Fibroblast of villous mesenchyme (primary cell): ENCODE measurements around the gene PCSK5. TPM values are rescaled to one million over a fixed set of nuclear protein-coding genes. Genes with fewer than 3 reads are reported as not detected.
A peak's percentile ranks its signal among the peaks of the same experiment; 100 is the strongest.
"Not testable (repeated sequence)": the region's sequence is repeated elsewhere in the genome, so short reads cannot be mapped to it uniquely, and the experiment has no call there.

Experiments
- DNase-seq: peaks from one replicate; pipeline ENCODE4 v3.0.0-alpha.2; 2010; ENCODE audit warnings: low read depth
- H3K4me3 ChIP-seq: 2 replicates; pipeline ENCODE4 v1.5.1; 2011; ENCODE audit warnings: low read depth, mild to moderate bottlenecking, low read length
- total RNA-seq: library from RNA; depleted of rRNA; stranded (reverse); fragments of >200 nt; gene quantifications from 2 replicates; pipeline ENCODE4 v1.2.3, GENCODE V29; 2012
- TF ChIP-seq, protein P1 (sequence below): IDR thresholded peaks from 2 replicates; pipeline ENCODE4 v1.5.1; 2012; ENCODE audit warnings: low read depth, mild to moderate bottlenecking, low read length; ENCODE audit not compliant: insufficient read depth

The PCSK5 gene
- total RNA-seq, 1 donor = 1.7 TPM

DNA sequence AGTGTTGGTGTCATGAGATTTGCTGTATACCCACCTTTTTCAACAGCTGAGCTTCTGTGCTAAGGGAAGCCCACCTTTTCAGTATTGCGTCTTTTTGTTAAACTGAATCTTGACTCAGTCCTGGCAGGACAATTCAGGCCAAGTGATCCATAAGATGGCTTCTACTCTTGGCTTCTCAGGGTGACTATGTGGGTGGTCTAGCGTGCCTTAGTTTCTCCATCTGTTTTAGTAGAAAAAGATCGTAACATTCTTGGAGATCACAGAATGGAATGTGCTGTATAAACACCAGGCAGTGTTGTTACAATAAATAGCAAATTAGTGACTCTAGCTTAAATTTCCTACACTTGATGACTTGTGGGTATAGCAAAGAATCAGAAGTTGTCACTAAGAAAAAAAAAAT is 66.6 kb downstream of the PCSK5 start:
- no peak for DNase-seq
- no peak overlapping the region for H3K4me3 ChIP-seq
- TF ChIP-seq, protein P1, sequence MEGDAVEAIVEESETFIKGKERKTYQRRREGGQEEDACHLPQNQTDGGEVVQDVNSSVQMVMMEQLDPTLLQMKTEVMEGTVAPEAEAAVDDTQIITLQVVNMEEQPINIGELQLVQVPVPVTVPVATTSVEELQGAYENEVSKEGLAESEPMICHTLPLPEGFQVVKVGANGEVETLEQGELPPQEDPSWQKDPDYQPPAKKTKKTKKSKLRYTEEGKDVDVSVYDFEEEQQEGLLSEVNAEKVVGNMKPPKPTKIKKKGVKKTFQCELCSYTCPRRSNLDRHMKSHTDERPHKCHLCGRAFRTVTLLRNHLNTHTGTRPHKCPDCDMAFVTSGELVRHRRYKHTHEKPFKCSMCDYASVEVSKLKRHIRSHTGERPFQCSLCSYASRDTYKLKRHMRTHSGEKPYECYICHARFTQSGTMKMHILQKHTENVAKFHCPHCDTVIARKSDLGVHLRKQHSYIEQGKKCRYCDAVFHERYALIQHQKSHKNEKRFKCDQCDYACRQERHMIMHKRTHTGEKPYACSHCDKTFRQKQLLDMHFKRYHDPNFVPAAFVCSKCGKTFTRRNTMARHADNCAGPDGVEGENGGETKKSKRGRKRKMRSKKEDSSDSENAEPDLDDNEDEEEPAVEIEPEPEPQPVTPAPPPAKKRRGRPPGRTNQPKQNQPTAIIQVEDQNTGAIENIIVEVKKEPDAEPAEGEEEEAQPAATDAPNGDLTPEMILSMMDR = no peak

DNA sequence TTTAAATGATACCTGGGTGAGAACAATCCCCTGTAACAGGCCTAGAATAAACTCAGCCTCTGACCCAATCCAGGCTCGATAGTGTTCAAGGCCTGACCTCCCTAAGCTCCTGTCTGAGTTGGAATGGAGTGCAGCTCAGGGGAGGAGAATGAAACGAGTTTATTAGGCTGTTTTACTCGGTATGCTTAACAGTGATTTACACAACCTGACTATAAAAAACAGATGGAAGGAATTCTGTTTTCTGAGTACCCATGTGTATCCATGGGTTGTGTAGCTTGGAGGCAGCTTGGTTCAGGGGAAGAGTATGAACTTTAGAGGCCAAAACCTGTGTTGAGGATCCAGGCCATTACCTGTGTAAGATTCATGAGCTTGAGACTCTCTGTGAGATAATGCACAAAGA is 67.8 kb downstream of the PCSK5 start:
- H3K4me3 ChIP-seq = no peak overlapping the region
- TF ChIP-seq, protein P1 = no peak
- peak; percentile 40 for DNase-seq

DNA sequence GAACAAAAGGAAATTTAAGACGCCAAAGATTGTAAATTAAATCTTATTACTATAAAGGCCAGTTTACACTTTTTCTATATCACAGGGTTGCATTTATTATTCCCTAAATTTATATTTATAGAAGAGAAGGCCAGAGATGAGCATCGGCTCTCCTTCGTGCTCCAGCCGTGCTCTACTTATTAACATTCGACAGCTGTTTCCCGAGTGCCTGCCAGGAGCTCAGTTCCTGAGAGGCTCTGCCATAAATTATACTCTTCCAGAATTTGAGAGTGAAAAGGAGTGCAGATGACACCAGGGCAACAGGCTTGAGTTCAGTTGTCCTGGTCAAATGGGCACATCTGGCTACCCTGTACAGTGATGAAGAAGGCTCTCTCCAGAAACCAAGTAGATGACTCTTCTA is 70.1 kb downstream of the PCSK5 start:
- H3K4me3 ChIP-seq = no peak overlapping the region
- TF ChIP-seq, protein P1 = no peak
- no peak for DNase-seq

DNA sequence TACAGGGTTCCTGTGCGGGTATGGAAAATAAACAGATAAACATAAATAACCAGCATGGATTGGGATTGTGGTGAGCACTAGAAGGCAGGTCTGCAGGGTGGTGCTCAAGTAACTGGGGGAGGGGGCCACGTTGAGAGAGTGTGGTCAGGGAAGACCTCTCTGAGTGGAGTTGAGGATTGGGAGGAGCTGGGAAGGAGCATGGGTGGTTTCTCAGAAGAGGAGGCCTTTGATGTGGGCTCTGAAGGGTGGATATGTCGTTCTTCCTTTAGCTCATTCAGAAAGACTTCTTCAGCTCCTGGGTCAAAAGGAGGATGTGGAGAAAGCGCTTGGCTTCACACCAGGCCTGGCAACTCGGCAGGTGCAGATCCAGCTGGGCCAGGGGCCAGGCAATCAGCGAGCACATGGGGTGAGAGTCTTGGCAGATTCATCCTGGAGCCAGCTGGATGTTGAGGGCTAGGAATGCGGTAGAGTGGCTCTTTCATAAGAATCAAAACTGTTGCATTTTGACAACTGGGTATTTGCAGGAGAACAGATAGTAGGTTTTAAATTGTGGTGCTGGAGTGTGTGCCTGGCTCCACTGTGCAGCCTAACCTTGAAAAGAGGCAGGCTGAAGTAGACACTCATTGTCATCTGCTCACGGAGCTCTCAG is 71.7 kb downstream of the PCSK5 start:
- TF ChIP-seq, protein P1 = no peak
- no peak for DNase-seq

DNA sequence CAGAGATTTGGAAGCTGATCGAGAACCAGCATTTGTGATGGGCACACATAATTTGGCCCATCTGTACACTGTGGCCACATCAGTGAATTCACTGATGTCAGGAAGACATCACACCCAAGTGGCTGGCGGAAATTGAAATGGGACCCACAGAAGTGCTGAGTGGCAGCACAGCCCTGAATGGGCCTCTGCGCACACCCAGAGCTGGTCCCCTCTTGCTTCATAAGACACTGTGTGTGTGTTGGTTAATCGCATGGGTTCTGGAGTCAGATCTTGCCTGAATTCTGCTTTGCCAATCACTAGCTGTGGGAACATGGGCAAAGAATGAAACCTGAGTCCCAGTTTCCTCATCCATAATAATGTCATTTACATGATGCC is 72.2 kb downstream of the PCSK5 start:
- H3K4me3 ChIP-seq = no peak overlapping the region
- TF ChIP-seq, protein P1 = no peak
- DNase-seq = no peak

More for the DNA sequence above, 71.7 kb downstream of the PCSK5 start:
- no peak overlapping the region for H3K4me3 ChIP-seq

DNA sequence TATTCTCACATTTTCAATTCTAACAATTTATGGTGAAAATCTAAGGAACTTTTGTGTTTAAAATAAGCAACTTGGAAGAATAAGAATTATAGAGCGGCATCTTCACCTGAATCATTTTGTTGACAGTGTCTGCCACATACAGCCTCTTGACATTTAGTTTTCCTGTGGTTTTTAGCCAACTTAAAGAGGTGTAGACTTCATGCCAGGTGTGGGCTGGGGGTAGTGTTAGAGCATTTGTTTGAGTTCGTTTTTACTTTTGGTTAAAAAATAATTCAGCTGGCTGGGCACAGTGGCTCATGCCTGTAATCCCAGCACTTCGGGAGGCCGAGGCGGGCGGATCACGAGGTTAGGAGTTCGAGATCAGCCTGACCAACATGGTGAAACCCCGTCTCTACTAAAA is 72.8 kb downstream of the PCSK5 start:
- DNase-seq, H3K4me3 ChIP-seq: not testable (repeated sequence)

DNA sequence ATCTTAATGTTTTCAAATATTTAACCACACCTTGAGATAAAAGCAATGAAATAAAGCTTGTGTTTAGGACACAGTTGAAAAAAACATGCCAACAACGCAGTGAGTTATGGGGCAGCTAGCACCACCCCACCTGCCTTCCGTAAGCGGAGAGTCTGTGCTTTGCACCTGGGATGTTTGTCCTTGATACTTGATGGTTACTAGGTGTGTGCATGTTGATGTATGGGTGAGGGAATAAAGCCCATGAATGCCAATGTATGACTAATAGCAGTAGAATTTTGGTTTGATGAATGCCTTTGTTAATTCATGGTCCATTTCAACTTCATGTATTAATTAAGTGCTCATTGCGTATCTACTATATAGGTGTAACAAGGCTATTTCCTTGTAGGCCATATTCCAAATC is 74.0 kb downstream of the PCSK5 start:
- no peak overlapping the region for H3K4me3 ChIP-seq
- TF ChIP-seq, protein P1 = no peak
- no peak for DNase-seq
